ENCODE measurements around the gene ARHGAP24.

DNA sequence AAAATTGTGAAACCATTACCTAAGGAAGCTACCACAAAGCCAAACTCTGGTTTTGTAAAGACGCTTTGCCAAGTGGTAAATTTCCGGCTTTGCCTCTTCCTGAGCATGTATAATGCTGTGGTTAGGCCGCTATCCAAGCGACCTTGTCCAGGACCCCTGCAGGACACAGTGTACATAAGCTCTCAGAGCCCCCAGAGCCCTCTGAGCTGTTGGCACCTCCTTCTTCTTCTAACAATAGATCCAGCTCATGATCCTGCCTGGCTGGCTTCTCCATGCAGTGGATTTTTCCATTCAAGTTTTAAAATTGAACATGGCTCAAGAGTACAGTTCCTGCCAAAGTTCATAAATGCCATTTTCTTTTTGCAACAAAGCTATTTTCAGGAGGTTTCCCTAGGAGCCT is 558.2 kb downstream of the ARHGAP24 start:
- TF ChIP-seq, protein P1, sequence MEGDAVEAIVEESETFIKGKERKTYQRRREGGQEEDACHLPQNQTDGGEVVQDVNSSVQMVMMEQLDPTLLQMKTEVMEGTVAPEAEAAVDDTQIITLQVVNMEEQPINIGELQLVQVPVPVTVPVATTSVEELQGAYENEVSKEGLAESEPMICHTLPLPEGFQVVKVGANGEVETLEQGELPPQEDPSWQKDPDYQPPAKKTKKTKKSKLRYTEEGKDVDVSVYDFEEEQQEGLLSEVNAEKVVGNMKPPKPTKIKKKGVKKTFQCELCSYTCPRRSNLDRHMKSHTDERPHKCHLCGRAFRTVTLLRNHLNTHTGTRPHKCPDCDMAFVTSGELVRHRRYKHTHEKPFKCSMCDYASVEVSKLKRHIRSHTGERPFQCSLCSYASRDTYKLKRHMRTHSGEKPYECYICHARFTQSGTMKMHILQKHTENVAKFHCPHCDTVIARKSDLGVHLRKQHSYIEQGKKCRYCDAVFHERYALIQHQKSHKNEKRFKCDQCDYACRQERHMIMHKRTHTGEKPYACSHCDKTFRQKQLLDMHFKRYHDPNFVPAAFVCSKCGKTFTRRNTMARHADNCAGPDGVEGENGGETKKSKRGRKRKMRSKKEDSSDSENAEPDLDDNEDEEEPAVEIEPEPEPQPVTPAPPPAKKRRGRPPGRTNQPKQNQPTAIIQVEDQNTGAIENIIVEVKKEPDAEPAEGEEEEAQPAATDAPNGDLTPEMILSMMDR (conservative IDR thresholded peaks at IDR 0.05) = no peak
- no peak for TF ChIP-seq ZFX (IDR thresholded peaks at IDR 0.05)
